ENCODE data around the gene ETV7.

- TF ChIP-seq, protein P1, sequence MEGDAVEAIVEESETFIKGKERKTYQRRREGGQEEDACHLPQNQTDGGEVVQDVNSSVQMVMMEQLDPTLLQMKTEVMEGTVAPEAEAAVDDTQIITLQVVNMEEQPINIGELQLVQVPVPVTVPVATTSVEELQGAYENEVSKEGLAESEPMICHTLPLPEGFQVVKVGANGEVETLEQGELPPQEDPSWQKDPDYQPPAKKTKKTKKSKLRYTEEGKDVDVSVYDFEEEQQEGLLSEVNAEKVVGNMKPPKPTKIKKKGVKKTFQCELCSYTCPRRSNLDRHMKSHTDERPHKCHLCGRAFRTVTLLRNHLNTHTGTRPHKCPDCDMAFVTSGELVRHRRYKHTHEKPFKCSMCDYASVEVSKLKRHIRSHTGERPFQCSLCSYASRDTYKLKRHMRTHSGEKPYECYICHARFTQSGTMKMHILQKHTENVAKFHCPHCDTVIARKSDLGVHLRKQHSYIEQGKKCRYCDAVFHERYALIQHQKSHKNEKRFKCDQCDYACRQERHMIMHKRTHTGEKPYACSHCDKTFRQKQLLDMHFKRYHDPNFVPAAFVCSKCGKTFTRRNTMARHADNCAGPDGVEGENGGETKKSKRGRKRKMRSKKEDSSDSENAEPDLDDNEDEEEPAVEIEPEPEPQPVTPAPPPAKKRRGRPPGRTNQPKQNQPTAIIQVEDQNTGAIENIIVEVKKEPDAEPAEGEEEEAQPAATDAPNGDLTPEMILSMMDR (conservative IDR thresholded peaks at IDR 0.05): no peak
- no peak for TF ChIP-seq ZFX (IDR thresholded peaks at IDR 0.05)
These were observed 19.7 kb downstream of the ETV7 start for GRCh38 chr6:36367743-36368142.

Data from C4-2B (cell line).